ENCODE results near the gene DLEC1.

The DLEC1 gene

DNA sequence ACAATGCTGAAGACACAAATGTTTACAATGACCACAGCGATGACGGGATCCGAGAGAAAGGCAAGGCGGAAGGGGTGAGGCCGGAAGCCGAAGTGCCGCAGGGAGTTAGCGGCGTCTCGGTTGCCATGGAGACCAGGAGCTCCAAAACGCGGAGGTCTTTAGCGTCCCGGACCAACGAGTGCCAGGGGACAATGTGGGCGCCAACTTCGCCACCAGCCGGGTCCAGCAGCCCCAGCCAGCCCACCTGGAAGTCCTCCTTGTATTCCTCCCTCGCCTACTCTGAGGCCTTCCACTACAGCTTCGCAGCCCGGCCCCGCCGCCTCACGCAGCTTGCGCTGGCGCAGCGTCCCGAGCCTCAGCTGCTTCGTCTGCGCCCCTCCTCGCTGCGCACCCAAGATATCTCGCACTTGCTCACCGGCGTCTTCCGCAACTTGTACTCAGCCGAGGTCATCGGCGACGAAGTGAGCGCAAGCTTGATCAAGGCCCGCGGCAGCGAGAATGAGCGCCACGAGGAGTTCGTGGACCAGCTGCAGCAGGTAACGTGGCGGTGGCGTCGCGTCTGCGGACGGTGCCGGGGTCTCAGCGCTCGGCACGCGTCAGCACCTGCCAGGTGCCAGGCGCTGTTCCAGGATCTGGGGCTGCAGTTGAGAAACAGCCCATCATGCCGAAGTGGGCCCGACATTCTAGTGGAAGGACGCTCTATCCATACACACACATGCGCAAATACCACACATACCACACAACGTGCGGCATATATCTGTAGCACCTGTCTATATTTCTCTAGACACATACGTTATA lies at the start of gene DLEC1:
TSS of gene DLEC1 (plus strand) at position 108 of the 798 bp plus-strand sequence. CDS start at position 126, 18 bp downstream.
- DNase-seq (ENCODE audit: low read depth), result peak; percentile 79

DNA sequence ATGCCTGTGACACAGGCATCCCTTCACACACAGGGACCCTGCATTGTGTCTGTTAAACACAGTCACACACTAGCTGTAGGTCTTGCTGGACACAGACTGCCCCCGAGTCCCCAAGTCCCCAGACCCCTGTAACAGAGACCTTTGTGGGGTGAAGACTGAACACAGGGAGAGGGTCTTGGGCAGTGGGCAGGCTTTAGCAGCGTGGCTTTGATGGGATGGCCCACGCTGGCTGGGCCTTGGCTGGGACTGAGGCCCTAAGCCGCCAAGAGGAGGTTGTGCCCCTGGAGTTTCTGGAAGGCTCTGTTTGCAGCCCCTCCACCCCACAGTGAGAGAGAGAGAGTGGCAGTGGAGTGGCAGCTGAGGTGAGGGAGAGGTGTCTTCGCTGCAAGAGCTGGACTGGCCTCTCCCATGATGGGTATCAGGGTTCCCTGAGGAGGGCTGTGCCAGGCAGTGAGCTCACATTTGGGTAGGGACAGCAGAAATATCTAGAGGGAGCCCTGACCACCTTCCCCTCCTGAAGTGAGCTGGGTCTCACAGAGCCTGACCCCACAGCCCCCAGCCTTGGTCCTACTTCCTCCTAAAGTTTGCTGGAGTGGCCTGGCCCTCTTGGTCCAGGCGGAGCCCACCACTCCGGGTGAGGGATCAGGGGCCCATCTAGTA lies 49.1 kb upstream of the DLEC1 start:
- DNase-seq (ENCODE audit: low read depth), result no peak

DNA sequence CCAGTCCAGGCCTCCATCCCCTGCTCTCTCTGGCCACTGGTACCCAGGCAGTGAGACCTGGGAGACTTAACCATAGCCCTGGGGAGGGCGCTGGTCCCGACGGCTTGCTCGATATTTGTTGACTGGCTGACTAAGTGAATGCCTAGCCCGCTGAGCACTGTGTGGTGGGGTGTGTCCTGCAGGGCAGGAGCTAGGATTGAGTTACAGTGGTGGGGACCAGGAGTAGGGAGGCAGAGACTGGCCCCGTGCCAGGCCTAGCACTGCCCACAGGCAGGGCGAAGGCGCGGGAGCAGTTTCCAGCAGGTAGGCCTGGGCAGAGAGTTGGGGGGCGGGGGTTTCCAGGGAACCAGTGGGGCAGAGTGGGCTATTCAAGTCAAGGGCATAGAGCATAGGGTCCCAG lies 48.5 kb upstream of the DLEC1 start, which contains the start of gene VILL:
TSS of gene VILL (plus strand) at position 260 of the 400 bp plus-strand sequence. CDS start 2,887 bp downstream, outside the sequence.
- no peak for DNase-seq (ENCODE audit: low read depth)

GRCh38 chr3:37991109-37991508 lies 47.9 kb upstream of the DLEC1 start:
- DNase-seq (ENCODE audit: low read depth), result no peak

- no peak for DNase-seq (ENCODE audit: low read depth)
Measured at GRCh38 chr3:37991823-37992222, 47.2 kb upstream of the DLEC1 start.

DNA sequence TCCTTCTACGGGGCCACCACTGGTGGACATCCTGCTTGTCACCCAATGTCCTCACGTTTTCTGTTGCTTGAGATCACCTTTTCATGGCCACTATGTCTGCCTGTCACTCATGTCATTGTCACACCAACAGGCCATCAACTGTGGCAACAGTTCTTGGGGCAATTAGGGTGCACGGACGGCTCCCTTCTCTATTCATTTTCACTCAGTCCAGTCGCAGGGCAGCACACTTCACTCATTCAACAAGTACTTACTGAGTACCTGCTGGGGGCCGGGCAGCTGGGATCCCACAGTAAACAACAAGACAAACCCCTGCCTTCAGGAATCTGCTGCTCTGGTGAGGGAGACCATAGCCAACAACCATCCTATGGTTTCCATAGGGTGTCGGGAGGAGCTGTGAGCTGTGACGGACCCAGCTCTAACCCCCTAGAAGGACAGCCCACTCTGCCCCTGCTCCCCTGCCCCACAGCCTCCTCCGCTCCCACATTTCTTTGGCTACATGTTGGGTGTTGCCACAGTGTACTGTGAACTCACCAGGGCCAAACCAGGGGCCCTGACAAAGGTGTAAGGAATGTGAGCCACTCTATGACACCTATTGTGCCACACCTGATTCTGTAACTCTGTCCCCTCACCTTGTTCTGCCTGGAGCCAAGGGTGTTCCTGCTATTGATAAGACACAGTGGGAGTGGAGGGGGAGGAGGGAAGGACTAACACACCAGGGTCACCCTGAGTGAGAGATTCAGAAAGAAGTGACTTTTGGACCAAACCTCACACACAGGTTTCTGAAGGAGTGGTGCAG lies 46.5 kb upstream of the DLEC1 start:
- DNase-seq (ENCODE audit: low read depth), result no peak

DNA sequence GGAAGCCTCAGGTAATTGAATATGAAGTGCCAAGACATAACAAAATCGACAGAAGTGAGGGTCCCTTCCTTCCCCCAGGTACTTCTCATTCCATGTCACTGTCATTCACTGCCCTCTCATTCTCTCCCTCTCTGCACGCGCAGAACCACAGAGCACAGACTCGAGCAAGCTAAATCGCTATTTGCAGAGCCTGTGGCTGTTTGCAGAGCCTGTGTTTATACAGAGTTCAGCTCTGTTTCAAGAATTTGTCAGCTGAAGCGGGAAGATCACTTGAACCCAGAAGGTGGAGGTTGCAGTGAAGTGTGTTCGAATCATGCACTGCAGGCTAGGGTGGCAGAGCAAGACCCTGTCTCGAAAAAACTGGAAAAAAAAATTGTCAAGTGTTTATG lies 45.9 kb upstream of the DLEC1 start:
- no peak for DNase-seq (ENCODE audit: low read depth)

DNA sequence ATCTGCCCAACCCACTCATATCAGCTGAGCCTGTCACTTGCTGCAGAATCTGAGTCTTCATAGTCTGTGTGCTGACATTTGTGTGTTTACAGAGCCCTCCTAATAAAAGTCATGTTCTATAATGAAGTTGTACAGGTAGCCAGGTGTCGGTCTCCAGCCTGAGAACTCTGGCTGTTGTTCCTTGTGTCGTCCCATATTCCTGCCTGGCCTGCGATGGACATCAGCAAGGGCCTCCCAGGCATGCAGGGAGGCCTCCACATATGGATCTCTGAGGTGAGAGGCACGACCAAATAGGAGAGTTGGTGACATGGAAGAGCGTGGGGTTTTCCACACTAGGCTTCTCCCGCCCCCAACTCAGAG lies 45.6 kb upstream of the DLEC1 start:
- no peak for DNase-seq (ENCODE audit: low read depth)

- peak; percentile 79 for DNase-seq (ENCODE audit: low read depth)
Measured at GRCh38 chr3:37993820-37994638, 45.0 kb upstream of the DLEC1 start.

DNA sequence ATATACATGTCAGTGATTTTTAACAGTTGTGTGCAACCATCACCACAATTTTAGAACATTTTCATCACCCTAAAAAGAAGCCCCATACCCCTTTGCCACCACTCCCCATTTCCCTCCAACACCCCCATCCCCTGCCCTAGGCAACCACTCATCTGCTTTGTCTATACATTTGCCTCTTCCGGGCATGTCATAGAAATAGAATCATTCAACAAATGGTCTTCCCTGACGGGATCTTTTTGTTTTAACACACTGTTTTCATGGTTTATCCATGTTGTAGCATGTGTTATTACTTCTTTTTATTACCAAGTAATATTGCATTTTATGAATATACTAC lies 44.4 kb upstream of the DLEC1 start:
- DNase-seq (ENCODE audit: low read depth), result no peak

DNA sequence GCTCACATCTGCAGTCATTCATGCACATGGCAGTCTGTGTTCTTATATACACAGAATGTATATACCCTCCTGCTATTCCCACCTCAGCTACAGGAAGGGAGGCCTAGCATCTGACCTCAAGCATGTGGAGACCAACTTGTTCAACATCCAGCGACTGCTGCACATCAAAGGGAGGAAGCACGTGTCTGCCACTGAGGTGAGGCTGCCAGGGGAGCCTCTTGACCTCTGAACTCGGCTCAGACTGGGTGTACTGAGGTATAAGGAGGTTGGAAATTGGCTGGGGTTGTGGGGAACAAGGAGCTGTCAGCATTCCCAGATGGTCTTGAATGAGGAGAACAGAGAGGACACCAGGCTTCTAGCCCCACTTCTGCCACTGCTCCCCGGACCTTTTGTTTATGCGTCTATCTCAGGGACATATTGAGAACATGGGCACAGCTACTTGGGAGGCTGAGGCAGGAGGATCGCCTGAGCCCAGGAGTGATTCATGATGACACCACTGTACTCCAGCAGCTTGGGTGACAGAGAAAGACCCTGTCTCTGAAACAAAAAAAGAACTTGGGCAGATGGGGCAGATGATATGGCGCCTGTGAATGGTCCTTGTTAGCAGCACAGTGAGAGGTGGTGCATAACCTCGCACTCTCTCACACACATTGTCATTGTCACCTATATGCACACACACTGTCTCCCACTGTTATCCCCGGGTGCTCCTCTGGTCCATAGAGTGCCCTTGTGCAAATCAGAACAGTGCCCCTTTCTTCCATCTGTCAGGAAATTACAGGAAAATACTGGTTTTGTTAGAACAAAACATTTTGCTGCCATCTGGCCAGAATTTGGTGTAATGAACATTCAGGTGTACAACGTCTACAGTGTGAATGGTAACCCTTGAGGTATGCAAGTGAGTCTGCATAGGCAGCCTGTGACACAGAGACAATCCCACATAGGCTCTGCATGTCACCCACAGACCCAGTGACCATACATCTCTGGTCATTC lies 43.1 kb upstream of the DLEC1 start:
- no peak for DNase-seq (ENCODE audit: low read depth)

DNA sequence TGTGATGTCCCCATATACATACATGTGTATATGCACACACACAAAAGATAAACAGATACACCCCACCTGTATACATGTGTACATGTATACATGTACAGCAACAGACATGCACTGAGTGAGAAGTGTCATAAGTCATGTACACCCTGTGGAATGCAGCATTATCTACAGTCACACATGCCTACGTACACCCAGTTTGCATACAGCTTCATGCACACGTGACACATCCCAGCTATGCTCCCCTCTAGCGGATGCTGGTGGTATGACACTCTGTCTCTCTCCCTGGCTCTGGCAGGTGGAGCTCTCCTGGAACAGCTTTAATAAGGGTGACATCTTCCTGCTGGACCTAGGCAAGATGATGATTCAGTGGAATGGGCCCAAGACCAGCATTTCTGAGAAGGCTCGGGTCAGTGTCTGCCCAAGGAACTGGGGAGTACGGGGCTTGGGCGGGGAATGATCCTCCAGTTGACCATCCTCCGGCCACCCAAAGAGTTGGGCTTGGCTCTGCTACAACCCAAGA lies 42.2 kb upstream of the DLEC1 start:
- peak; percentile 81 for DNase-seq (ENCODE audit: low read depth)

DNA sequence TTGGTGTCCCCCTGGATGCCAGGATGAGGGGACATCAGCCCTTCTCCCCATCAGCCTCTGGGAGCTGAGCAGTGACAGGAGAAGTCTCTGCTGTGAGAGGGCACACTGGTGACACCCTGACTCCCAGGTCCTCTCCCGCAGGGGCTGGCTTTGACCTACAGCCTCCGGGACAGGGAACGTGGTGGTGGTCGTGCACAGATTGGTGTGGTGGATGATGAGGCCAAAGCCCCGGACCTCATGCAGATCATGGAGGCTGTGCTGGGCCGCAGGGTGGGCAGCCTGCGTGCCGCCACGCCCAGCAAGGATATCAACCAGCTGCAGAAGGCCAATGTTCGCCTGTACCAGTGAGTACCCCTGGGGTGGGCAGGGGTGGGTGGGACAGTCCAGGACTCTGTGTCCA lies 41.7 kb upstream of the DLEC1 start:
- no peak for DNase-seq (ENCODE audit: low read depth)

DNA sequence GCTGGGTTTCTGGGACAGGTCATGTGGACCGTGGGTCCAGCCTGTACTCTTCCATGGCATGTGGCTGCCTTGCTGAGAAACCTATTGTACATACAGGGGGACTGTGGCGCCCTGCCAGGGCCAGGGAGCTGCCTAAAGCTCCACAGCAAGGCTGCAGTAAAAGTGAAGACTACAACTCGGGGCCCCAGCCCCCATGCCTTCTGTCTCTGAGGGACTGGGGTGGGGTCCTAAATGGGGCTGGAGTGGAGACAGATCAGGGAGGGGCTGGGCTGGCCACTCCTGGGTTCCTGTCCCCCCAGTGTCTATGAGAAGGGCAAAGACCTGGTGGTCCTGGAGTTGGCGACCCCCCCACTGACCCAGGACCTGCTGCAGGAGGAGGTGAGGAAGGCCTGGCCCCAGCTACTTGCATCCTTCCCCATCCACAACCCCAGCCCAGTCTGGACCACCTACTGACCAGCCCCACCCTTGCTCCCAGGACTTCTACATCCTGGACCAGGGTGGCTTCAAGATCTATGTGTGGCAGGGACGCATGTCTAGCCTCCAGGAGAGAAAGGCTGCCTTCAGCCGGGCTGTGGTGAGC lies 41.1 kb upstream of the DLEC1 start:
- no peak for DNase-seq (ENCODE audit: low read depth)

DNA sequence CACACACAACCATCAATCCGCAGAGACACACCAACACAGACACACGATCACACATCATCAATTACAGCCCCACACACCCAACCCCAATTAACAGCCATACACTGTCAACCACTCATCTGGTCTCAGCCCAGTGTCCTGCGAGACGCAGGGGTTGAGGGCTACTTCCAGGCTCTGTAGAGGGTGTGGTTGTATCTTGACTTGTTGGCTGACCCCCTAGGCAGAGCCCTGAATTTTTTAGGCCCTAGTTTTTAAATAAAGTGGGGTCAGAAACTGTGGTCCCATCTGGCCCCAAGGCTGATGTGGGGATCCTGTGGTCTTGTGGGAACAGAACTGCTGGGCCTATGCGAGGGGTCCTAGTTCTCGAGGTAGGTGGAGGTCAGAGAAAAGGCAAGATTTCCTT lies 39.2 kb upstream of the DLEC1 start:
- DNase-seq (ENCODE audit: low read depth), result no peak

DNA sequence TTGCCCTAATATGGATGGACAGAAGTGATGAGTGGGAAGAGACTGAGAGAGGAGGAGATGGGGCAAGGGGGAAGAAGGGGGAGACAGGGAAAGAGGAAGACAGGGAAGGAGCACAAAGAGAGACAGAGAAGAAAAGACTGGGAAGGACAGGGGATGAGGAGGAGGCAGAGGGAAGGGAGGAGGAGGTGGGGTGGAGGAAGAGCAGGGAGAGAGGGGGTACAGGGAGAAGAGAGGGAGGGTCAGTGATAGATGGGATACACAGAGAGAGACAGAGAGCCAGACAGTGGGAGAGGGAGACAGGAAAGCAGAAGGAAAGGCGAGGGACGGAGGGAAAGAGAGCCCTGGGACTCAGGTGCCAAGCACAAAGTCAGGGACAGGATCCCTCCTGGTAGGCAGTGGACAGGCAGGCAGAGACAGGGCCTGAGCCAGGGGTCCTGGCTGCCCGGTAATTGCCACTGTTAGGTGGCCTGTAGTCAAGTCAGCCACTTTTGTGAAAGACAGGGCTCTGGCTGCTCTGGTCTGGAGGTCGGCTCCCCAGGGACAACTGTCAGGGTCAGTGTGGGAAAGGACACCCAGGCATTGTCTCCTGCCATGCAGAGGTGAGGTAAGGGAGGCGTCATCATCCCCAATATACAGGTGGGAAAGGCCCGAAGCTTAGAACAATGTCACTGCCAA lies 38.6 kb upstream of the DLEC1 start:
- no peak for DNase-seq (ENCODE audit: low read depth)

GRCh38 chr3:38000965-38001455 lies 38.0 kb upstream of the DLEC1 start:
- DNase-seq (ENCODE audit: low read depth), result no peak

DNA sequence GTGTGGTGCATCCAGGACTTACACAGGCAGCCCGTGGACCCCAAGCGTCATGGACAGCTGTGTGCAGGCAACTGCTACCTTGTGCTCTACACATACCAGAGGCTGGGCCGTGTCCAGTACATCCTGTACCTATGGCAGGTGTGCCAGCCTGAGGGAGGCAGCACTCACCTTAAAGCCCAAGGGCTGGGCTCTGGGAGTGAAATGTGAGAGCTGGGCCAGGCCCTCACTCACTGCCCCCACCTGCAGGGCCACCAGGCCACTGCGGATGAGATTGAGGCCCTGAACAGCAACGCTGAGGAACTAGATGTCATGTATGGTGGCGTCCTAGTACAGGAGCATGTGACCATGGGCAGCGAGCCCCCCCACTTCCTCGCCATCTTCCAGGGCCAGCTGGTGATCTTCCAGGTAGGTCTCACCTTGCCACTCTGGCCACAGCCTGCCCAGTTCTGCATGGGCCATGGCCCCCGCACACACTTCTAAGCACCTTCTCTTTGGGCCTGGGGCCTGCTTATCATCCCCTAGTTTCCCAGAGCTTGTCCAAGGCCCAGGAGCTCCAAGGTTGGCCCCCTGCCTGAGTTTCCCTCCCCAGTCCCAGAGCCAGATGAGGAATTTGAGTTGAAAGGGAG lies 37.4 kb upstream of the DLEC1 start:
- DNase-seq (ENCODE audit: low read depth), result no peak

DNA sequence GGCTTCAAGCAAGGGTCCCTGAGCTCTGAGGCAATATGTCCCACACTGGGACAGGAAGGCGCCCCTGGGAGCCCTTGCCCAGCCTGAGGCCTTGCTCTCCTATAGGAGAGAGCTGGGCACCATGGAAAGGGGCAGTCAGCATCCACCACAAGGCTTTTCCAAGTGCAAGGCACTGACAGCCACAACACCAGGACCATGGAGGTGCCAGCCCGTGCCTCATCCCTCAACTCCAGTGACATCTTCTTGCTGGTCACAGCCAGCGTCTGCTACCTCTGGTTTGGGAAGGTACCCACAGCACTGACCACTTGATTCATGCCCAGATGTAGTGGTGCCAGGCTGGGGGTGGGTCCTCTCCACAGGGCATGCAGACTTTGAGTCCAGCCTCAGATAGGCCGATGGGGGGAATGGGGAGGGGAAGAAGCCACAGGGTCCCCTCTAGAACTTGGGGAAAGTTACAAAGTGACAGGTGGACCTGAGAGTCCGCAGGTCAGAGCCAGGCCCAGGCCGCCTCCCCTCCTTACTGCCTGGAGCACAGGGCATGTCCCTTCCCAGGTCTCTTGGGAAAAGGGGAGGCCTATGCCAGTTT lies 36.6 kb upstream of the DLEC1 start:
- no peak for DNase-seq (ENCODE audit: low read depth)

All from ELR (cell line).